A673 (cell line): ENCODE data around the gene SCYL3.

Experiments
- EZH2 ChIP-seq: fragments of 200-600 bp; sonication (generic); IDR thresholded peaks from 2 replicates; pipeline ENCODE4 v1.6.1; 2017; ENCODE audit warnings: borderline replicate concordance, low read depth, mild to moderate bottlenecking, mixed read lengths, antibody characterized with exemption, low read length; ENCODE audit not compliant: poor library complexity, severe bottlenecking
- TF ChIP-seq, protein P1 (sequence below): fragments of 300-800, 200-600 bp; sonication (generic); conservative IDR thresholded peaks from 2 replicates; pipeline ENCODE4 v1.5.1; 2017; ENCODE audit warnings: low read depth, mild to moderate bottlenecking, antibody characterized with exemption, low read length, moderate library complexity, mixed read lengths

- TF ChIP-seq, protein P1, sequence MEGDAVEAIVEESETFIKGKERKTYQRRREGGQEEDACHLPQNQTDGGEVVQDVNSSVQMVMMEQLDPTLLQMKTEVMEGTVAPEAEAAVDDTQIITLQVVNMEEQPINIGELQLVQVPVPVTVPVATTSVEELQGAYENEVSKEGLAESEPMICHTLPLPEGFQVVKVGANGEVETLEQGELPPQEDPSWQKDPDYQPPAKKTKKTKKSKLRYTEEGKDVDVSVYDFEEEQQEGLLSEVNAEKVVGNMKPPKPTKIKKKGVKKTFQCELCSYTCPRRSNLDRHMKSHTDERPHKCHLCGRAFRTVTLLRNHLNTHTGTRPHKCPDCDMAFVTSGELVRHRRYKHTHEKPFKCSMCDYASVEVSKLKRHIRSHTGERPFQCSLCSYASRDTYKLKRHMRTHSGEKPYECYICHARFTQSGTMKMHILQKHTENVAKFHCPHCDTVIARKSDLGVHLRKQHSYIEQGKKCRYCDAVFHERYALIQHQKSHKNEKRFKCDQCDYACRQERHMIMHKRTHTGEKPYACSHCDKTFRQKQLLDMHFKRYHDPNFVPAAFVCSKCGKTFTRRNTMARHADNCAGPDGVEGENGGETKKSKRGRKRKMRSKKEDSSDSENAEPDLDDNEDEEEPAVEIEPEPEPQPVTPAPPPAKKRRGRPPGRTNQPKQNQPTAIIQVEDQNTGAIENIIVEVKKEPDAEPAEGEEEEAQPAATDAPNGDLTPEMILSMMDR: no peak
- no peak for TF ChIP-seq EZH2
Measured at GRCh38 chr1:169924063-169924462, 30.4 kb upstream of the SCYL3 start.
